Neural cell (in vitro differentiated cells): ENCODE data around the gene MILR1.

Experiments
- CTCF ChIP-seq: fragments of 450-650 bp; IDR thresholded peaks from 2 replicates; pipeline ENCODE4 v1.5.1; 2014; ENCODE audit warnings: antibody characterized with exemption, mild to moderate bottlenecking, moderate library complexity; ENCODE audit not compliant: poor library complexity, severe bottlenecking
- EP300 ChIP-seq: fragments of 450-650 bp; conservative IDR thresholded peaks from 2 replicates; pipeline ENCODE4 v1.6.1; 2014; ENCODE audit warnings: antibody characterized with exemption, mild to moderate bottlenecking, moderate library complexity; ENCODE audit not compliant: poor library complexity, severe bottlenecking
- RAD21 ChIP-seq: fragments of 450-650 bp; conservative IDR thresholded peaks from 2 replicates; pipeline ENCODE4 v1.6.1; 2014; ENCODE audit warnings: antibody characterized with exemption, mild to moderate bottlenecking, moderate library complexity
- REST ChIP-seq: IDR thresholded peaks from 2 replicates; pipeline ENCODE4 v1.6.1; 2012; ENCODE audit warnings: borderline replicate concordance
- TAF1 ChIP-seq: IDR thresholded peaks from 2 replicates; pipeline ENCODE4 v1.6.1; 2012; ENCODE audit warnings: low read depth

- TF ChIP-seq TAF1 (no peak), CTCF (no peak), REST (no peak), EP300 (no peak), RAD21 (no peak)
Measured at GRCh38 chr17:64437944-64438525, 10.9 kb upstream of the MILR1 start.
